Cerebellar nuclear complex (tissue), 1 donor: ENCODE results near the gene CAPN10.
A peak's percentile ranks its signal among the peaks of the same experiment; 100 is the strongest.

ENCODE experiments used
- DNase-seq, 2 experiments: peaks; one replicate each; lab custom pipeline; 2025; lab: John Stamatoyannopoulos, UW

Gene CAPN10

DNA sequence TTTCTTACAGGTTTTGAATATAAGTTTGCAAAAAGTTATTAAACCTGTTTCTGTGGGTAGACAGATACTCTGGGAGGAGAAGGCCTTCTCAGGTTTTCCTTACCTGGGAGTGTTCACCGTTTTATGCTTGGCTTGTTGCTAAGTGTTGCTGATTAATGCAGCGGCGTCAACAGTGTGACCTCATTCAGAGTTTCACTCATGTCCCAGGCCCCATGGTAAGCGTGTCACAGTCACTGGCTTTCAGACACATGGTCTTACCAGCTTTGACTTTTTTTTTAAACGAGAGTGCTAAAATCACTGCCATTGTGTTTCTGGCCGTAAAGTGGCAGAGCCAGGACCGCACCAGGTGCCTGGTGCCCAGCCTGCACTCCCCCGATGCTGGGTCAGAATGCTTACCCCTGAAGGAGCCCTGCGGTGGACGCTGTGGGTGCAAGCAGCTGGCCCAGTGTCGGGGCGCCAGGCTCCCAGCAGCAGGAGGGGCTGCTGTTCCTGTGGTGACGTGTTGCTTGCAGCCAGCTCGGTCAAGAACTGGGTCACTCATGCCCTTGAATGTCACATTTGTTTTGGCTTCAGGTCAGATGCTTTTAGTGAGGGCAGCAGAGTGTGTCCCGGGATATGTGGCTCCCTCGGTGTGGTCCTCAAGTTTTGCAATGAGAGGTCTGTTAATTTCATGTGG lies 3.5 kb downstream of the CAPN10 start:
- DNase-seq: no peak

DNA sequence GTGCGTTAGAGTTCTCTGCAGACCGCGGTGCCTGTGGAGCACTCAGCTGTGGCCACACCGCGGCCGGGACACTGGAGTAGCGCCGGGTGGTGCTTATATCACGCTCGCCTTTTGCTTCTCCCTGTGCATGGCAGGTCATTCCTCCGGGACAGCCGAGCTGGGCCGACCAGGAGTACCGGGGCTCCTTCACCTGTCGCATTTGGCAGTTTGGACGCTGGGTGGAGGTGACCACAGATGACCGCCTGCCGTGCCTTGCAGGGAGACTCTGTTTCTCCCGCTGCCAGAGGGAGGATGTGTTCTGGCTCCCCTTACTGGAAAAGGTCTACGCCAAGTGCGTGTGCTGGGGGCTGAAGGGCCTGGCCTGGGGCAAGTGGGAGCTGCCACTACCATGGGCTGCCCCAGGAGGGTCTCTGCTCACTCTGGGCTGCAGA lies 4.2 kb downstream of the CAPN10 start:
- DNase-seq: no peak

DNA sequence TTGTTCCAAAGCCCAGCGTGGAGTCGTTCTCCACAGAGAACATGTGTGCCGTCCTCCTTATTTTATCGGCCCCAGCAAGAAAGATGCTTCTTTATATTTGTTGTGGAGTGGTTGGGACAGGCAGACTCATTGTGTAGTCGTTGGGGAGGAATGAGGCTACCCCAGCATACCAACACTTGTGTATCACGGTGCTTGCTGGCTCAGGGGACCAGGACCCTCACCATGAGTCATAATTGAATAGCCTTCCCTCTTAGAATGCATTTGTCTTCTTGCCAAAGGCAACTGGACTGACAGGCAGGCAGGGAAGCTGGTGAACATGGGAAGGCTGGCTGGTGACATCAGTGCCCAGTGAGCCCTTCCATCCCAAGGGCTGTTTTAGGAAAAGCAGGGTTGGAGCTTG lies 4.7 kb downstream of the CAPN10 start:
- no peak for DNase-seq

DNA sequence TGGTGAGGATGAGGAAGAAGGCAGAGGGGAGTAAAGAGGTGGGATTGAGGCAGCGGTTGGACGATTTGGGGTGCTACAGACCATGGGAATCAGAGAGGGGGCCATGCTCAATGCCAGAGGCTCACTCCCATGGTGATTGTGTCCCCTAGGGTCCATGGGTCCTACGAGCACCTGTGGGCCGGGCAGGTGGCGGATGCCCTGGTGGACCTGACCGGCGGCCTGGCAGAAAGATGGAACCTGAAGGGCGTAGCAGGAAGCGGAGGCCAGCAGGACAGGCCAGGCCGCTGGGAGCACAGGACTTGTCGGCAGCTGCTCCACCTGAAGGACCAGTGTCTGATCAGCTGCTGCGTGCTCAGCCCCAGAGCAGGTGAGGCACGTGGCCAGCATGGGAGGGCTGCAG lies 5.2 kb downstream of the CAPN10 start:
- no peak for DNase-seq

DNA sequence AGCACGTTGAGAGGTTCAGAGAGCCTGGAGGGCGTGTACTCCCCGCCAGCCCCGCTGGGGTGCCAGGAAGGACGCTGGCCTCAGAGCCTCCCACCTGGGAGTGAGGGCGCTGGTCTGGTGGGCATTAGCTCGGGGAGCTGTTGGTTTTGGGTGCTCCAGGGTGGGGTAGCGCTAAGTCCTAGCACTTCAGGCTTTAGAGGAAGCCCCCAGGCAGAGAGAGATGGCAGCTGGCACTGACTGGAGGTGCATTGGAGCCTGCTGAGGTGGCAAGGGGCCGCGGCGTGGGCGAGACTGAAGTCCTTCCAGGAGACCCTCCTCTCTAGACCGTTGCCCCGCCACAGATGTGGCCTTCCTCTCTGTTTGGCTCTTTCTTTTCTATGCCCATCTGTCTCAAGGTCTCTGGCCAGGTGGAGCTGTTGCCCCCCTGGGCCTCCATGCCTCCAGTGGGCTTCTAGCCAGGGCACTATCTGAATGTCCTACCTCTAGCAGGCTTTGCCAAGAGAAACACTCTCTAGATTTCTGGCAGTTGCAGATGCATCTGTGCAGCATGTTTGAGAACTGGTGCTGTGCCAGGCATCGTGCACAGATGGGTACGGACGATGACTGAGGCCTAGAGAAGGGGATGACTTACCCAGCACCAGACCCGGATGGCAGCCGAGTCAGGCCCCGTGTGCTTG lies 6.6 kb downstream of the CAPN10 start:
- no peak for DNase-seq

DNA sequence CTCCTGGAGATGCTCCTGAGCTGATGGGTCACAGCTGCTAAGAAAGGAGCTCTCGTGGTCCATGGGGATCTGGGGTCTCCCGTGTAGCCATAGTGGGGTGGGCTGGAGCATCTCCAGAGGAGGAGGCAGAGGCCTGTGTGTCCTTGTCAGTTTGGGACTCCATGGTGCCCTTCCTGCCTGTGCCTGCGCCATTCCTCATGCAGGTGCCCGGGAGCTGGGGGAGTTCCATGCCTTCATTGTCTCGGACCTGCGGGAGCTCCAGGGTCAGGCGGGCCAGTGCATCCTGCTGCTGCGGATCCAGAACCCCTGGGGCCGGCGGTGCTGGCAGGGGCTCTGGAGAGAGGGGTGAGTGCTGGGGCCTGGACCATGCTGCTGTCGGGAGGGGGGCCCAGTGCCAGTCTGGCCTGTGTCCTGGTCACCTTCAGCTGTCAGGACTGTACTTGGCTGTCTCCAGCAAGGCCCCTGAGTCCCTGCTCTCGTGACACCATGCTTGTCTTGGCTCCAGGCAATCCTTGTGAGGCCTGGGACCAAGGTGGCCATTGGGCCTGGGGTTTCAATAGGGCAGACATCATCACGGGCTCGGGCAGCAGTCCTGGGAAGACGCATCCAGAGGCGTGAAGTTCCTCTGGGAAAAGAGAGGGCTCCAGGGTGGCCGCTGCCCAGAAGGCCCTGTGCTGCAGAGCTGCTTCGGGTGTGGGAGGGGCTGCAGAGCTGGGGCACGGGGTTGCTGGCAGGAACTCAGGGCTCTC lies 7.3 kb downstream of the CAPN10 start:
- DNase-seq: no peak

DNA sequence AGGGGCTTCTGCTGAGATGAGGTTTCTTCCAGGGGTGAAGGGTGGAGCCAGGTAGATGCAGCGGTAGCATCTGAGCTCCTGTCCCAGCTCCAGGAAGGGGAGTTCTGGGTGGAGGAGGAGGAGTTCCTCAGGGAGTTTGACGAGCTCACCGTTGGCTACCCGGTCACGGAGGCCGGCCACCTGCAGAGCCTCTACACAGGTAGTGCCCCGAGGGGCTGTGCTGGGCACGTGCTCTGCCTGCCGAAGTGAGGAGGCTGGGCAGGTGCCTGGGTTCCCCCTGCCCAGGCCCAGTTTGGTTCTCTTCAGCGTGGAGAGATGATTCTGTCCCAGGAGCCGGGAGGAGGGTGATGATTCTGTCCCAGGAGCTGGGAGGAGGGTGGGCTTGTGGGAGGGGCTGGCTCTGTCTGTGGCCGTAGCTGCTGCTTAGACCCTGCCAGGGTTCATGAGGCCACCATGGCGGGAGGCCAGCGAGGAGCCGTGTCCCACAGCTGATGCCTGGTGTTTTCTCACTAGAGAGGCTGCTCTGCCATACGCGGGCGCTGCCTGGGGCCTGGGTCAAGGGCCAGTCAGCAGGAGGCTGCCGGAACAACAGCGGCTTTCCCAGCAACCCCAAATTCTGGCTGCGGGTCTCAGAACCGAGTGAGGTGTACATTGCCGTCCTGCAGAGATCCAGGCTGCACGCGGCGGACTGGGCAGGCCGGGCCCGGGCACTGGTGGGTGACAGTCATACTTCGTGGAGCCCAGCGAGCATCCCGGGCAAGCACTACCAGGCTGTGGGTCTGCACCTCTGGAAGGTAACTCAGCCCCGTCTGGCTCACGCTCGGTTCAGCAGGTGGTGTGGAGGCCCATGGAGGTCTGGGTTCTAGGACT lies 8.2 kb downstream of the CAPN10 start:
- no peak for DNase-seq

DNA sequence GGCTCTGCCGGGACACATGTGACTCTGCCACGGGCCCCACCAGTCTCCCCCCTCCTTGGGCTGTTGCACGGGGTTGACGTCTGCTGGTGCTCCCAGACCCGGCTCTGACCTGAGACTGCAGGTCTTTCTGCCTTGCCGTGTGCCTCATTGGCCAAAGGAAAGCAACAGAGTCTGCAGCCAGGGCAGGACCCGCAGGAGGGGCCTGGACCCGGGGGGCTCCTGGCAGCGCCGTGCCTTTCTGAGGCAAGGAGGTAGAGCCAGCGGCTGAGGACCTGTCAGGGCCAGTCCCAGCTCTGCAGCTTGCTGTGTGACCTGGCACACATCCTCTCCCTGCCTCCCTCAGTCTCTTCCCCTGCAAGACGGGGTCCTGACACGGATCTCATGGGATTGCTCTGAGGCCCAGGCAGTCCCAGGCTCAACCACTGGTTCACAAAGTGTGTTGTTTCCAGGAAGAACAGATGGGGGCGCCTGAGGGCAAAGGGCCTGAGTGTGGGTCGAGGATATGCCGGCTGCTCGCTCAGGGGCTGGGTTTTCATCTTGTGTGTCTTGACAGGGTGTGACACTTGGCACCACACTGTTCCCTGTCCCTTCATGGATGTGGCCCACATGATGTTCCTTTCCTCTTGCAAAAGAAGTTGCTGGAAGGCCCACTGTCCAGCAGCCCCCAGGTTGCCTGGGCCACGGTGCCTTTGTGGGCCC lies 9.0 kb downstream of the CAPN10 start:
- DNase-seq: no peak

DNA sequence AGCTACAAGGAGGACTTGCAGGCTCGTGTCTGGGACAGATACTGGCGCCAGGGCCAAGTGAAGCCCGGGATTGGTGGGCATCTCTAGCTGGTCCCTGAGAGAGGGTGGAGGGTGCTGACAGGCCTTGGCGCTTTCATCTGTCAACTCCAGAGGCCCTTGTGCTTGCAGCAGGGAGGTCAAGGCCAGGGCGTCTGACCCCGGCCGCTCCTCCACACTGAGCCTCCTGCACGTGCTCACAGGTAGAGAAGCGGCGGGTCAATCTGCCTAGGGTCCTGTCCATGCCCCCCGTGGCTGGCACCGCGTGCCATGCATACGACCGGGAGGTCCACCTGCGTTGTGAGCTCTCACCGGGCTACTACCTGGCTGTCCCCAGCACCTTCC lies 9.5 kb downstream of the CAPN10 start:
- no peak for DNase-seq

DNA sequence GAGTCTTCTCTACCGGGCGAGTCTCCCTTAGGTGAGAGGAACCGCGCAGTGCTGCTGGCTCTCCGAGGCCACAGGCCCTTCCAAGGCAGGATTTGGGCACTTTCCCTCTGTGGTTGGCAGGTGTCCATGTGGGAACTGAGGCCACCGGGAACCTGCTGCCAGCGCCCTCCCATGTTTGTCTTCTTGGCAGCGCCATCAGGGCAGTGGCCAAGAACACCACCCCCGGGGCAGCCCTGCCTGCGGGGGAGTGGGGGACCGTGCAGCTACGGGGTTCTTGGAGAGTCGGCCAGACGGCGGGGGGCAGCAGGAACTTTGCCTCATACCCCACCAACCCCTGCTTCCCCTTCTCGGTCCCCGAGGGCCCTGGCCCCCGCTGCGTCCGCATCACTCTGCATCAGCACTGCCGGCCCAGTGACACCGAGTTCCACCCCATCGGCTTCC lies 10.0 kb downstream of the CAPN10 start:
- DNase-seq: peak; percentile 77 to 86

DNA sequence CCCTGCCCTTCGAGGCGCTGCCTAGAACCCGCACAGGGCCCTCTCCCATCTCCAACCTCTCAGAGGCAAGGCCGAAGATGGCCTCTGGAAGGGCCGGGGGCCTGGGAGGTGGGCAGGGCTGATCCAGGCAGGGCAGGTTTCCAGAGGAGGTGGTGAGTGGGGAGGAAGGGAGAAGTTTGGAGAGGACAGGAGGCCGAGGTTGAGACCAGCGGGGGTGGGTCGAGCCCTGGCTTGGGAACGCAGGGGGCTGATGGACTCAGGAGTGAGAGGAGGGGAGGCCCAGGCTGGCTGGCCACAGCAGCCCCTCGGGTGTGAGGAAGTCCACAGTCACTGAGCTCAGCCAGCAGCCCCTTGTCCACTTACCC lies 10.5 kb downstream of the CAPN10 start:
- no peak for DNase-seq

DNA sequence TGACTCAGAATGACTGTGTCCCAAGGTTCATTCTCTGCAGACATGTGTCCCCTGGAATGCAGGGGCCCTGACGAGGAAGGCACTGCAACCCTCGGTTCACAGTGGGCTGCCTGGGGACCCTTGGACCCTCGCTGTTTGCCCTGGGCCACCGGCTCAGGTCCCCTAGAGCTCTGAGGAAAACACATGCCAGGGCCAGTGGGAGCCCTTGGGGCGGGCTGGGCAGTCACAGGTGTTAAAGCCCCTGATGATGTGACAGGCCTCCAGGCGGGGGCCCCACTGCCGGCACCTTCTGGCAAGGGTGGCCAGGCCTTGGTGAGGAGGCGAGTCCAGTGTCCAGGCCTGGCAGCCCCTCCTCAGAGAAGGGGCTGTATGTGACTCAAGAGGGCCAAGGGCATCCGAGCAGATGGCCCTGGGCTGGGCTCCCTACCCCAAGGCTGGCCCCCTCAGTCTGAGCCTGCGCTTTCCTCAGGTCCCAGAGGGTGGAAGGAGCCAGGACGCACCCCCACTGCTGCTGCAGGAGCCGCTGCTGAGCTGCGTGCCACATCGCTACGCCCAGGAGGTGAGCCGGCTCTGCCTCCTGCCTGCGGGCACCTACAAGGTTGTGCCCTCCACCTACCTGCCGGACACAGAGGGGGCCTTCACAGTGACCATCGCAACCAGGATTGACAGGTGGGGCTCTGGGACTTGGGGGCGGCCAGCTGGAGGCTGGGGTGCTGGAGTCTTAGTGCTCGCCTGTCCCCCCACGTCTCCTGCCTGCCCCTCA lies 11.1 kb downstream of the CAPN10 start:
- DNase-seq: no peak

DNA sequence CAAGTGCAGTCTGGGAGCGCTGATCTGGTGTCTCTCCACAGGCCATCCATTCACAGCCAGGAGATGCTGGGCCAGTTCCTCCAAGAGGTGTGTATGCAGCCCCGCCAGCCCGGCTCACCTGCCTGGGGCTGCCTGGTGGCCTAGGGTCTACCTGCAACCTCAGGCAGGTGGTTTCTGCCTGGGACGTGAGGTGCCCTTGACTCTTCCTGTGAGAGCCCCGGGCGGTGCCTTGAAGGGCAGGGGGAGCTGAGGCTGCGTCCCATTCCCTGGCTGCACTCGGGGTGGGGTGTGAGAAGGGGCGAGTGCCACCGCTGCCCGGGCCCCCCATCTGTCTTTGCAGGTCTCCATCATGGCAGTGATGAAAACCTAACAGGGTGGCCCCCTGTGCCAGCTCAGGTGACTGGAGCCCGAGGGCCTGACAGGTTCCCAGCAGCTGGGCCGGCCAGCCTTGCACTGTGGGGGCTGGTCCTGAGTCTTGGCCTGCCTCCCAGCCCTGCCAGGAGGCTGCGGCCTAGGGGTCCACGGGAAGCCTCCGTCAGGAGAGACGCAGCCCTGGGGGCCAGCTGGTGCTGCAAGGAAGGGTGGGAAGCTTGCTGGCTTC lies 11.9 kb downstream of the CAPN10 start:
- no peak for DNase-seq

DNA sequence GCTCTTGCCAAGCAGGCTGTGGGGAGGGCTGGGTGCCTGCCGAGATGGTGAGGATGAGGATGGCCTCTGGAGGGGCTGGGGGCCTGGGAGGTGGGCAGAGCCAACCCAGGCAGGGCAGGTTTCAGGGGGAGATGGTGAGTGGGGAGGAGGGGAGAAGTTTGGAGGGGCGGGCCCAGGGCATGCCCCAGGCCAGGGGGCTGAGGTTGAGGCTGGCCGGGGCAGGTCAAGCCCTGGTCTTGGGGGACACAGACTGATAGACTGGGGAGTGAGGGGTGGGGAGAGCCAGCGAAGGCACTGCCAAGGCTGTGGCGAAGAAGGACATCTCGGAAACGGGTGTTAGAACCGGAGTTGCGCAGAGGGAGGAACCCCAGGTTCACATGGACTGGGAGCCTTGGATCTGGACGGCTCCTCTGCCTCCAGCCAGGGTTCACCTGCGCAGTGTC lies 12.6 kb downstream of the CAPN10 start:
- DNase-seq: no peak

DNA sequence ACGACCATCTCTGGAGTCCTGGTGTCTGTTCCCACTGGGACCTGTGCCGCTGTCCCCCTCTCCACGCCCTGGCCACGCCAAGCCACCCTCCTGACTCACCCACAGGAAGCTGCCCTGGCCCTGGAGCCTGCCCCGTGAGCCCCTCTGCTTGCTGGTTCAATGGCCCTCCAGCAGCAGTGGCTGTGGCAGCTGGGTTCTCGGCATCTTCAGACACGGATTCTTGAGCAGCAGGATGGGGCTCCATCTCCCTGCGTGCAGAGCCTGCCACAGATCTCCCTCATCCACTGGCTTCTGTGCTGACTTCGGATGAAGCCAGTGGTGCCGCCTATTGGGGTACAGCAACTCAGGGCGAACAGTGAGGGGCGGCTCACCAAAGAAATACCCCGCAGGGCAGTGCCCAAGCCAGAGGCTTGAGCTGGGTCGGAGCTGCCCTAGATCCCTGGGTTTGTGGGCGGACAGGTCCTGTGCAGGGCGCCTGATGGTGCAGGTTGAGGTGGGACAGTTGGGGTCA lies 14.0 kb downstream of the CAPN10 start:
- DNase-seq: no peak

DNA sequence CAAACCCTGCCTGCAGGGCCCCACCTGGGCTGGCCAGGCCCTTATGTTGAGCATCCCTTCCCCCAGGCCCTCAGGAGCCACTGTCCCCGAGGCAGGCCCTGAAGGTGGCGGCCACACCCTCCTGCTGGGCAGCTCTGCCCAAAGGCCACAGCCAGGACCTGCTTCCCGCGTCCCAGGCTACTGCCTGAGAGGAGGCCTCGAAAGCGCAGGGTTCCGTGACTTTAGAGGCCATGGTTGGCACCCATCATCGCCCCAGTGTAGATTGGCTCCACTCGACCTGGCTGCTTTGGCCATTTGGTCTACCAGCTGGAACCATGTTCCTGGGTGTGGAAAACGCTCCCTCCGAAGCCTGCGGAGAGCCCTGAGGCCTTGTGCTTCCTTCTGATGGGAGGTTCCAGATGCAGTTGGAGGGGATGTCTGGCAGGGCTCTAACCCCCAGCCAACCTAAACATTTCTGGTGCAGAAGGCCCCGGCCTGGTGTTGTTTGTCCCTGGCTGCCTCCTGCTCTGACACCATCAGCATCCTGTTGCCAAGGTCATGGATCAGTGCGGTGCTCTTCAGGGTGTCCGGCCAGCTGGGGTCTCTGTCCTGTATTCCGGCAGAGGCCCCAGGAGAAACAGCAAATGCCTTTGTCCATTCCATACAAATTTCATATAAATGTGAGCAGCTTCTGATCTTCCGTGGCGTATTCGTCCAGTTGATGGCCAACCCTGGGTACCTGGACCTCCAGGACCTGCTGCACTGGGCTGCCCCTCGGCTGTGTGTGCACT lies 14.7 kb downstream of the CAPN10 start:
- DNase-seq: no peak

DNA sequence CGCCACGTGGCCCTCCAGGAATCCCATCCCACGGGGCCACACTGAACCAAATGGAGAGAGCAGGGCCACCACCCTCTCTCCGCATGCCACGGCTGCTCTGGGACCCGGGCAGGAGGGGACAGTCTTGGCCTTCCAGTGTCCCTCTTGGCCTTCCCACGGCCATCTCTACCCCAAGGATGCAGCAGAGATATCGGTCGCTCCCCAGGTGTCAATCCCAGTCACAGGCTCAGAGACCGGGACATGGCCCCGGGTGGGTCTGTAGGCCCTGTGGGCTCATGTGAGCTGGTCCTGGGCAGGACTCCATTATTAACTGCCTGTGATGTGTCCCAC lies 15.3 kb downstream of the CAPN10 start:
- no peak for DNase-seq

DNA sequence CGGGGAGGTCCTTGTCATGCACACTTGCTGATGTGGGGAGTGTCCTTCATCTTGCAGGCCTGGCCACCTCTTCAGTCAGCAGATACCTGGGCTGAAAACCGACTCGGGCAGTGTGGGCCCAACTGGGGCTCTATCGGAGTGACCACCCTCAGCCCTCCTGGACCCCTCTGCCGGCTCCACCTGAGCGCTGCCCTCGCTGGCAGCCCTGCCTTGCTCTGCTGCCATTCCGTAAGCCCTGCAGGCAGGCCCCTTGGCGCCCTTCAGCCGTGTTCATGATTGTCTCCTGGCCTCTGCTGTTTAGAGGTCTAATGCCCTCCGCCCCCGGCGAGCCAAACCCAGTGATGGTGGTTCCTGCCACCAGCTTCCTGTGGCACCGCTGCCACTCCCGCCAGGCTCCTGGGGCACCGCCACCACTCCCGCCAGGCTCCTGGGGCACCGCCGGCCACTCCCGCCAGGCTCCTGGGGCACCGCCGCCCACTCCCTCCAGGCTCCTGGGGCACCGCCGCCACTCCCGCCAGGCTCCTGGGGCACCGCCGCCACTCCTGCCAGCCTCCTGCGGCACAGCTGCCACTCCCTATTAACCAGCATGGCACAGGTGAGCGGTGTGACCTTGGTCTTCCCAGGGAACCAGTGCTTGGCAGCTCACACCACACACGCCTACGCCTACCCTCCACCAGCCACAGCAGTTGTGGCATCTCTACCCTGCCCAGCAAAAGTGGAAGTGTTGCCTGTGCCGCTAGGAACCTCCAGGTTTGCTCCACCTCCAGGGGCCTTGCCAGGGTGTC lies 15.9 kb downstream of the CAPN10 start:
- no peak for DNase-seq
